H1 (cell line): ENCODE results near the gene ZAR1. TPM values are rescaled to one million over a fixed set of nuclear protein-coding genes. Genes with fewer than 3 reads are reported as not detected.

Experiments
- CTCF ChIA-PET: fragments of 300-600 bp; sonication (Branson Sonifier 250); formaldehyde crosslinking; loops from one replicate; lab custom pipeline; 2021; ENCODE audit not compliant: partially characterized antibody; lab: Charles Lee
- POLR2A ChIA-PET: fragments of 300-600 bp; sonication (Branson Sonifier 250); formaldehyde crosslinking; loops from one replicate; lab custom pipeline; 2021; ENCODE audit warnings: inconsistent platforms; ENCODE audit not compliant: partially characterized antibody; lab: Charles Lee
- DNase-seq, 2 experiments: peaks; one replicate each; pipeline versions ENCODE4 v3.0.0 to v3.0.0-alpha.2; 2010 to 2022; ENCODE audit warnings: low spot score in 2 of 2, low read depth in 1 of 2, mixed read lengths in 1 of 2
- FAIRE-seq: peaks from 2 replicates; lab custom pipeline; 2011; peaks lifted over from hg19 to GRCh38; lab: Jason Lieb, UNC
- H2AFZ ChIP-seq: 2 replicates; pipeline ENCODE4 v1.8.1; 2012; ENCODE audit warnings: low read length, inconsistent platforms
- H2AK5ac ChIP-seq: 2 replicates; pipeline ENCODE4 v1.6.1; 2013; ENCODE audit warnings: low read depth, low read length
- H2BK120ac ChIP-seq: replicated peaks from 2 replicates; pipeline ENCODE3; 2013; ENCODE audit warnings: low read depth, low read length, inconsistent platforms
- H2BK12ac ChIP-seq: 2 replicates; pipeline ENCODE4 v1.6.1; 2013; ENCODE audit warnings: low read depth, low read length
- H2BK15ac ChIP-seq: 2 replicates; pipeline ENCODE4 v1.6.1; 2013; ENCODE audit warnings: low read length
- H2BK20ac ChIP-seq: 2 replicates; pipeline ENCODE4 v1.6.1; 2013; ENCODE audit warnings: low read length
- H2BK5ac ChIP-seq: 2 replicates; pipeline ENCODE4 v1.6.1; 2013; ENCODE audit warnings: low read depth, low read length
- H3K14ac ChIP-seq: 2 replicates; pipeline ENCODE4 v1.6.1; 2013; ENCODE audit warnings: inconsistent platforms; ENCODE audit not compliant: insufficient read length
- H3K18ac ChIP-seq: 2 replicates; pipeline ENCODE4 v1.6.1; 2013; ENCODE audit warnings: low read length; ENCODE audit errors: extremely low read depth
- H3K23ac ChIP-seq: 2 replicates; pipeline ENCODE4 v1.6.1; 2013; ENCODE audit warnings: inconsistent platforms; ENCODE audit not compliant: insufficient read length
- H3K23me2 ChIP-seq: 2 replicates; pipeline ENCODE4 v1.6.1; 2013; ENCODE audit warnings: low read depth, low read length
- H3K27ac ChIP-seq: 2 replicates; pipeline ENCODE4 v1.6.1; 2011; ENCODE audit warnings: low read depth, low read length, inconsistent platforms
- H3K27me3 ChIP-seq, 4 experiments: replicated peaks in 1 of 4; 1 replicate in 1 of 4; 2 replicates in 3 of 4; pipeline versions ENCODE4 v1.6.1 to v1.8.1; 2011 to 2013; ENCODE audit warnings: low read length in 3 of 4, mild to moderate bottlenecking in 3 of 4, inconsistent platforms in 2 of 4, mixed read lengths in 2 of 4, moderate library complexity in 1 of 4; ENCODE audit not compliant: control insufficient read depth in 3 of 4, insufficient read depth in 3 of 4; ENCODE audit errors: extremely low read depth in 1 of 4
- H3K36me3 ChIP-seq, 4 experiments: 2 replicates each; pipeline versions ENCODE4 v1.6.1 to v1.8.1; 2011 to 2013; ENCODE audit warnings: mild to moderate bottlenecking in 4 of 4, low read length in 3 of 4, moderate library complexity in 2 of 4, control low read depth in 1 of 4, inconsistent platforms in 1 of 4; ENCODE audit not compliant: insufficient read depth in 4 of 4, control insufficient read depth in 2 of 4
- H3K4ac ChIP-seq: replicated peaks from 2 replicates; pipeline ENCODE3; 2013; ENCODE audit warnings: low read length, low read depth, mixed read lengths, inconsistent platforms; ENCODE audit not compliant: insufficient read length
- H3K4me1 ChIP-seq, 4 experiments: replicated peaks in 1 of 4; 1 replicate in 1 of 4; 2 replicates in 3 of 4; pipeline versions ENCODE4 v1.6.1 to v1.8.1; 2011 to 2013; ENCODE audit warnings: low read length in 3 of 4, inconsistent platforms in 2 of 4, mixed read lengths in 1 of 4; ENCODE audit not compliant: insufficient read depth in 4 of 4, control insufficient read depth in 3 of 4
- H3K4me2 ChIP-seq, 2 experiments: 2 replicates each; pipeline versions ENCODE4 v1.6.1 to v1.8.1; 2011 to 2013; ENCODE audit warnings: low read depth in 2 of 2, low read length in 2 of 2, control low read depth in 1 of 2, inconsistent platforms in 1 of 2, mild to moderate bottlenecking in 1 of 2; ENCODE audit not compliant: insufficient read depth in 1 of 2
- H3K4me3 ChIP-seq, 4 experiments: fragments of 200-600, 300-600 bp in 1 of 4; sonication (generic), shearing (Covaris generic), sonication (Bioruptor Twin) in 1 of 4; 2 replicates each; pipeline versions ENCODE4 v1.5.1 to v1.8.1; 2011 to 2016; ENCODE audit warnings: low read length in 4 of 4, low read depth in 3 of 4, control low read depth in 2 of 4, inconsistent platforms in 2 of 4, mild to moderate bottlenecking in 2 of 4, mixed read lengths in 1 of 4, moderate library complexity in 1 of 4; ENCODE audit not compliant: insufficient read depth in 2 of 4; ENCODE audit errors: extremely low read depth in 1 of 4
- H3K56ac ChIP-seq: replicated peaks from 2 replicates; pipeline ENCODE3; 2013; ENCODE audit warnings: low read depth, mild to moderate bottlenecking, mixed read lengths, low read length, inconsistent platforms; ENCODE audit not compliant: insufficient read length
- H3K79me1 ChIP-seq: 2 replicates; pipeline ENCODE4 v1.6.1; 2013; ENCODE audit warnings: low read depth, low read length, control low read depth
- H3K79me2 ChIP-seq, 2 experiments: 2 replicates each; pipeline versions ENCODE4 v1.6.1 to v1.8.1; 2012 to 2013; ENCODE audit warnings: low read length in 2 of 2, mild to moderate bottlenecking in 2 of 2, inconsistent platforms in 1 of 2; ENCODE audit not compliant: insufficient read depth in 2 of 2, control insufficient read depth in 1 of 2
- H3K9ac ChIP-seq, 4 experiments: replicated peaks in 1 of 4; 1 replicate in 1 of 4; 2 replicates in 3 of 4; pipeline versions ENCODE4 v1.6.1 to v1.8.1; 2011 to 2013; ENCODE audit warnings: low read depth in 3 of 4, low read length in 3 of 4, control low read depth in 2 of 4, mild to moderate bottlenecking in 2 of 4, moderate library complexity in 2 of 4, inconsistent platforms in 1 of 4; ENCODE audit errors: extremely low read depth in 1 of 4
- H3K9me3 ChIP-seq, 2 experiments: 2 replicates each; pipeline versions ENCODE4 v1.6.1 to v1.8.1; 2012 to 2013; ENCODE audit warnings: mild to moderate bottlenecking in 2 of 2, moderate library complexity in 2 of 2, control low read depth in 1 of 2, inconsistent platforms in 1 of 2, low read depth in 1 of 2, low read length in 1 of 2, mixed read lengths in 1 of 2; ENCODE audit not compliant: insufficient read depth in 2 of 2
- H4K20me1 ChIP-seq, 2 experiments: replicated peaks in 1 of 2; 2 replicates each; pipeline versions ENCODE3 to v1.8.1; 2011 to 2013; ENCODE audit warnings: inconsistent platforms in 2 of 2, low read length in 2 of 2, mild to moderate bottlenecking in 1 of 2; ENCODE audit not compliant: insufficient read depth in 2 of 2, control insufficient read depth in 1 of 2
- H4K5ac ChIP-seq: 2 replicates; pipeline ENCODE4 v1.6.1; 2013; ENCODE audit warnings: low read length, low read depth, mixed read lengths, inconsistent platforms; ENCODE audit not compliant: insufficient read length
- H4K8ac ChIP-seq: 2 replicates; pipeline ENCODE4 v1.8.0; 2013; ENCODE audit warnings: mild to moderate bottlenecking, moderate library complexity, low read length, inconsistent platforms; ENCODE audit not compliant: insufficient read depth; ENCODE audit errors: extremely low read depth
- H4K91ac ChIP-seq: replicated peaks from 2 replicates; pipeline ENCODE3; 2013; ENCODE audit warnings: low read length, mixed read lengths, inconsistent platforms; ENCODE audit not compliant: insufficient read length
- E2F6 ChIP-seq: IDR thresholded peaks from 2 replicates; pipeline ENCODE4 v1.6.1; 2012; ENCODE audit warnings: inconsistent platforms
- POU5F1 ChIP-seq: IDR thresholded peaks from 2 replicates; pipeline ENCODE4 v1.6.1; 2011; ENCODE audit warnings: low read depth, mild to moderate bottlenecking, low read length, moderate library complexity
- polyA plus RNA-seq, 7 experiments: library from polyadenylated mRNA; depleted of rRNA in 3 of 7; stranded (reverse) in 5 of 7; unstranded in 2 of 7; fragments of >200 nt in 5 of 7; fragments of 200-250 nt in 2 of 7; gene quantifications; 1 replicate in 5 of 7; 2 replicates in 1 of 7; 4 replicates in 1 of 7; pipeline versions ENCODE4 v1.2.1 to v1.2.3, GENCODE V29; 2011 to 2013; ENCODE audit warnings: missing spikeins in 2 of 7, mixed read lengths in 2 of 7
- total RNA-seq: library from RNA; stranded (reverse); fragmentation: NEBNext Ultra II Directional; extraction: Animal tissue kit (Norgen Biotek cat#: 25700); gene quantifications from 2 replicates; pipeline ENCODE4 v1.2.1, GENCODE V29; 2021

Gene ZAR1
- total and polyA plus RNA-seq, 2 of the 8 experiments (the other 6 are each of a cell fraction or from before 2014, with no cell fraction given): 0.33 to 0.78 TPM

GRCh38 chr4:48538358-48538757 is 48.3 kb downstream of the ZAR1 start:
- H3K9me3 ChIP-seq: no peaks in the 10 kb centered on the region
- DNase-seq (no peak), FAIRE-seq (no peak)
- ChIA-PET CTCF (interaction anchor here (1.2 kb wide), 1 partner anchor 8 kb away, joined by 3 read pairs; no protein-coding TSS in a partner anchor), POLR2A (no interaction called here)
- no peaks in the 10 kb centered on the region for H3K23me2 ChIP-seq
- peaks cover 0 to 54% (median 21%) of the 10 kb centered on the region in 4 experiments; a peak in 7 of 8 replicates for H3K36me3 ChIP-seq
- H2BK12ac ChIP-seq: no peak overlapping the region
- no peaks in the 10 kb centered on the region for H3K79me2 ChIP-seq
- H3K23ac ChIP-seq: no peak overlapping the region
- H2BK5ac ChIP-seq: no peak overlapping the region
- no peak overlapping the region for H4K8ac ChIP-seq
- no peaks in the 10 kb centered on the region for H3K27me3 ChIP-seq
- no peak overlapping the region for H3K14ac ChIP-seq
- no peak overlapping the region for H2BK20ac ChIP-seq
- H3K4me1 ChIP-seq: no peaks in the 10 kb centered on the region
- H2BK120ac ChIP-seq: no peak overlapping the region
- H3K56ac ChIP-seq: no peak overlapping the region
- H3K4ac ChIP-seq: no peak overlapping the region
- H4K91ac ChIP-seq: no peak overlapping the region
- H2BK15ac ChIP-seq: no peak overlapping the region
- no peak overlapping the region for H3K9ac ChIP-seq
- no peak overlapping the region for H3K27ac ChIP-seq
- H2AK5ac ChIP-seq: no peak overlapping the region
- H3K4me2 ChIP-seq: no peak overlapping the region
- H4K5ac ChIP-seq: no peak overlapping the region
- H2AFZ ChIP-seq: no peak overlapping the region
- no peaks in the 10 kb centered on the region for H3K79me1 ChIP-seq
- H3K4me3 ChIP-seq: no peak overlapping the region
- H3K18ac ChIP-seq: no peak overlapping the region
- H4K20me1 ChIP-seq: peaks cover 0 to 3% of the 10 kb centered on the region in 2 experiments
- TF ChIP-seq POU5F1 (no peak), E2F6 (no peak)
